CD14-positive monocyte (primary cell): Measurements from ENCODE around the gene PRKD1. TPM values are rescaled to one million over a fixed set of nuclear protein-coding genes. Genes with fewer than 3 reads are reported as not detected.

Source experiments
- DNase-seq, 3 donors: peaks; one replicate each; pipeline ENCODE4 v3.0.0-alpha.2; 2011 to 2022
- H2AFZ ChIP-seq: 2 replicates; pipeline ENCODE4 v1.6.0; 2012; ENCODE audit warnings: mild to moderate bottlenecking, low read depth, low read length, inconsistent platforms; ENCODE audit not compliant: insufficient read depth, poor library complexity, severe bottlenecking
- H3K27ac ChIP-seq, 2 donors: 1 replicate in 1 of 2; 2 replicates in 1 of 2; pipeline ENCODE4 v1.5.1; 2012 to 2013; ENCODE audit warnings: low read length in 2 of 2, control low read depth in 1 of 2, inconsistent platforms in 1 of 2, low read depth in 1 of 2, mild to moderate bottlenecking in 1 of 2
- H3K27me3 ChIP-seq, 2 donors: one replicate each; pipeline versions ENCODE4 v1.6.0 to v1.6.1; 2011 to 2013; ENCODE audit warnings: low read length in 2 of 2; ENCODE audit not compliant: control insufficient read depth in 2 of 2, insufficient read depth in 2 of 2
- H3K36me3 ChIP-seq, 2 donors: replicated peaks in 1 of 2; 1 replicate in 1 of 2; 2 replicates in 1 of 2; pipeline versions ENCODE4 v1.5.1 to v1.6.1; 2012 to 2013; ENCODE audit warnings: low read length in 2 of 2, control low read depth in 1 of 2, inconsistent platforms in 1 of 2, mild to moderate bottlenecking in 1 of 2; ENCODE audit not compliant: insufficient read depth in 2 of 2, control insufficient read depth in 1 of 2
- H3K4me1 ChIP-seq, 2 donors: 1 replicate in 1 of 2; 2 replicates in 1 of 2; pipeline versions ENCODE4 v1.5.1 to v1.6.1; 2012 to 2013; ENCODE audit warnings: low read length in 2 of 2, control low read depth in 1 of 2, inconsistent platforms in 1 of 2, mild to moderate bottlenecking in 1 of 2, moderate library complexity in 1 of 2; ENCODE audit not compliant: insufficient read depth in 2 of 2, control insufficient read depth in 1 of 2
- H3K4me2 ChIP-seq: replicated peaks from 2 replicates; pipeline ENCODE3; 2012; ENCODE audit warnings: low read length, moderate library complexity, mild to moderate bottlenecking; ENCODE audit not compliant: poor library complexity, severe bottlenecking; ENCODE audit errors: extremely low read depth
- H3K4me3 ChIP-seq, 3 experiments: fragments of 200-600 bp in 1 of 3; sonication (generic) in 1 of 3; replicated peaks in 1 of 3; 1 replicate in 2 of 3; 2 replicates in 1 of 3; pipeline ENCODE4 v1.5.1; 2011 to 2013; ENCODE audit warnings: low read length in 3 of 3, mild to moderate bottlenecking in 3 of 3, control low read depth in 2 of 3, low read depth in 2 of 3, inconsistent platforms in 1 of 3, moderate library complexity in 1 of 3
- H3K79me2 ChIP-seq: 2 replicates; pipeline ENCODE4 v1.6.0; 2012; ENCODE audit warnings: mild to moderate bottlenecking, control low read depth, inconsistent platforms, low read length, moderate library complexity; ENCODE audit not compliant: insufficient read depth
- H3K9ac ChIP-seq: 2 replicates; pipeline ENCODE4 v1.6.0; 2017; ENCODE audit warnings: low read length, mild to moderate bottlenecking; ENCODE audit not compliant: insufficient read depth, poor library complexity, severe bottlenecking
- H3K9me3 ChIP-seq, 2 donors: replicated peaks in 1 of 2; 1 replicate in 1 of 2; 2 replicates in 1 of 2; pipeline versions ENCODE4 v1.5.1 to v1.6.1; 2012 to 2013; ENCODE audit warnings: low read length in 2 of 2, control low read depth in 1 of 2; ENCODE audit not compliant: control insufficient read depth in 1 of 2, insufficient read depth in 1 of 2
- H4K20me1 ChIP-seq: 2 replicates; pipeline ENCODE4 v1.6.0; 2012; ENCODE audit warnings: mild to moderate bottlenecking, low read length, control low read depth, moderate library complexity; ENCODE audit not compliant: insufficient read depth
- H3K27ac Mint-ChIP-seq, 7 donors: one replicate each; pipeline ENCODE4 v1.8.0; 2020; ENCODE audit warnings: mild to moderate bottlenecking in 7 of 7, mixed read lengths in 7 of 7, moderate library complexity in 6 of 7, inconsistent platforms in 2 of 7
- H3K27me3 Mint-ChIP-seq, 3 donors: one replicate each; pipeline ENCODE4 v1.8.0; 2021 to 2022; ENCODE audit warnings: low read depth in 3 of 3, mild to moderate bottlenecking in 3 of 3, mixed read lengths in 3 of 3, moderate library complexity in 3 of 3, inconsistent platforms in 1 of 3
- H3K36me3 Mint-ChIP-seq, 2 donors: one replicate each; pipeline ENCODE4 v1.8.0; 2020; ENCODE audit warnings: mixed read lengths in 2 of 2, inconsistent platforms in 1 of 2, mild to moderate bottlenecking in 1 of 2
- H3K4me1 Mint-ChIP-seq: one replicate; pipeline ENCODE4 v1.8.0; 2020; ENCODE audit warnings: mild to moderate bottlenecking, mixed read lengths
- H3K4me3 Mint-ChIP-seq, 2 donors: one replicate each; pipeline ENCODE4 v1.8.0; 2020; ENCODE audit warnings: mild to moderate bottlenecking in 2 of 2, mixed read lengths in 2 of 2, moderate library complexity in 1 of 2
- H3K9me3 Mint-ChIP-seq, 7 donors: one replicate each; pipeline ENCODE4 v1.8.0; 2020 to 2022; ENCODE audit warnings: mixed read lengths in 7 of 7, mild to moderate bottlenecking in 6 of 7, moderate library complexity in 6 of 7, inconsistent platforms in 2 of 7
- CTCF ChIP-seq: fragments of 200-600 bp; IDR thresholded peaks from one replicate; pipeline ENCODE4 v1.8.0; 2022; ENCODE audit warnings: antibody characterized with exemption, mild to moderate bottlenecking
- WGBS: methylation state at CpG from one replicate; pipeline ENCODE4 v1.1.5; 2013; ENCODE audit warnings: missing lambda C conversion rate; ENCODE audit not compliant: insufficient coverage; 5-methylcytosine and 5-hydroxymethylcytosine counted together
- intact Hi-C, 2 donors: fragments of 100-400 bp; cut with micrococcal nuclease; formaldehyde crosslinking; loops; one replicate each; pipeline versions ENCODE4 v1.15.0 to v1.15.1; 2023
- polyA minus RNA-seq: library from RNA; depleted of rRNA, polyadenylated mRNA; stranded (reverse); fragments of >200 nt; gene quantifications from 2 replicates; pipeline ENCODE4 v1.2.3, GENCODE V29; 2012
- polyA plus RNA-seq, 3 donors: library from polyadenylated mRNA; depleted of rRNA in 1 of 3; unstranded in 2 of 3; stranded (reverse) in 1 of 3; fragments of 300-500 nt in 2 of 3; fragments of >200 nt in 1 of 3; fragmentation: Illumina TruSeq in 2 of 3; gene quantifications; 1 replicate in 2 of 3; 2 replicates in 1 of 3; pipeline ENCODE4 v1.2.3, GENCODE V29; 2012 to 2021
- total RNA-seq, 12 experiments: library from RNA in 1 of 12; stranded (reverse) in 1 of 12; fragments of 120-200 nt in 1 of 12; gene quantifications; one replicate each; pipeline ENCODE4 v1.2.4 and lab custom pipeline; 2013 to 2026; ENCODE audit warnings: mixed read lengths in 6 of 12, inconsistent platforms in 1 of 12

Gene PRKD1
- 0.15 TPM for total RNA-seq (2013)
- polyA plus RNA-seq (not detected), polyA minus RNA-seq (not detected in 2 replicates), total RNA-seq (lab: John Stamatoyannopoulos, UW) (0 to 3.5 (median 0.10) reads per million in 11 experiments)

DNA sequence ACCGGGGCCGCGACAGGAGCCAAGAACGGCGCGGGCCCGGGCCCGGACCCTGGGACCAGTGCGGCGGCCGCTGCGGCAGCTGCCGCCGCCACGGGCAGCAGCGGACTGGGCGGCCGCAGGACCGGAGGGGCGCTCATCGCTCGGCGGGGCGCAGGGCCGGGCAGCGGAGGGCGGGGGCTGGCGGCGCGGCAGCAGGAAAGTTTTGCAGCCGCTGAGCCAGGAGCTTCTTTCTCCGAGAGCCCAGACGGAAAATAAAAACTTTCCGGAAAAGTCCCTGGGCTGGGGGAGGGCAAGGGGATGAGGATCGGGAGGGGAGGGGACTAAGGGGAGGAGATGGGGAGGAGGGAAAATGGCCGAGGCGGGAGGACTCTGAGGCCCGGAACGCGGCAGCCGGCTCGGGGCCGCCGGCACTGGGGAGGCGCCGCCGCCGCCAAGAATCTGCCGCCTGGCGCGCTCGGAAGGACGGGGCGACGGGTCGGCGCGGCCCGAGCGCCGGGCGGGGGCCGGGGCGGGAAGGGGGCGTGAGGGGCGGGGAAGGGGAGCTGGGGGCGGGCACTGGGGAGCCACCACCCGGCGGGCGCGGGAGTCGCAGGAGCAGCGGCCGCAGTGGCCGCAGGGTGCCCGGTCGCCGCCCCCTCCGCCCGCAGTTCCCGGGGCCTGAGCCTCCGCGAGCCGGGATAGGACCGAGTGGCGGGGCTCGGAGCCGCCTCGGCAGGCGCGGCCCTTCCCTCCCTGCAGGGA lies at the start of gene PRKD1:
TSS of gene PRKD1 (minus strand) at position 472 of the 741 bp plus-strand sequence.
- H3K79me2 ChIP-seq: no peaks in the 10 kb centered on the region
- H3K4me1 ChIP-seq: no peaks in the 10 kb centered on the region
- H3K9me3 ChIP-seq: peaks cover 0 to 13% of the 10 kb centered on the region in 2 donors
- no peak within 1 kb of the TSS for H3K4me3 ChIP-seq
- peak within 1 kb of the TSS; percentile 4 to 89 for H3K4me3 Mint-ChIP-seq
- H3K9me3 Mint-ChIP-seq: peaks cover 0 to 17% (median 8%) of the 10 kb centered on the region in 7 donors
- WGBS: under 1% methylated on average over 70 of the region's 91 CpGs
- no peak within 1 kb of the TSS for H3K9ac ChIP-seq
- no peak within 1 kb of the TSS for H3K27ac ChIP-seq
- H4K20me1 ChIP-seq: no peaks in the 10 kb centered on the region
- intact Hi-C loops: no loop called here
- H2AFZ ChIP-seq: no peak within 1 kb of the TSS
- H3K27me3 Mint-ChIP-seq: peaks cover 44 to 66% (median 47%) of the 10 kb centered on the region in 3 donors
- H3K4me1 Mint-ChIP-seq: peaks cover 4% of the 10 kb centered on the region
- TF ChIP-seq CTCF: no peak
- peak within 1 kb of the TSS; percentile 29 for H3K4me2 ChIP-seq
- H3K27ac Mint-ChIP-seq: no peak within 1 kb of the TSS
- peaks cover 43 to 47% of the 10 kb centered on the region in 2 donors for H3K27me3 ChIP-seq
- no peaks in the 10 kb centered on the region for H3K36me3 ChIP-seq
- H3K36me3 Mint-ChIP-seq: peaks cover 3 to 5% of the 10 kb centered on the region in 2 donors
- DNase-seq: no peak

- peaks cover 6 to 23% of the 10 kb centered on the region in 2 donors for H3K9me3 ChIP-seq
- no peak for TF ChIP-seq CTCF
- H3K36me3 Mint-ChIP-seq: no peaks in the 10 kb centered on the region
- H3K79me2 ChIP-seq: no peaks in the 10 kb centered on the region
- no peak for DNase-seq
- H3K27ac ChIP-seq: no peak overlapping the region
- no peak overlapping the region for H2AFZ ChIP-seq
- H3K4me2 ChIP-seq: no peak overlapping the region
- H3K4me1 ChIP-seq: no peaks in the 10 kb centered on the region
- no peaks in the 10 kb centered on the region for H3K27me3 ChIP-seq
- no peak overlapping the region for H3K4me3 ChIP-seq
- H3K9me3 Mint-ChIP-seq: peaks cover 2 to 21% (median 11%) of the 10 kb centered on the region in 7 donors
- no peak overlapping the region for H3K9ac ChIP-seq
- no peak overlapping the region for H3K4me3 Mint-ChIP-seq
- H4K20me1 ChIP-seq: no peaks in the 10 kb centered on the region
- WGBS: 96% methylated on average over 12 of the region's 15 CpGs
- H3K27me3 Mint-ChIP-seq: peaks cover 0 to 2% (median 0%) of the 10 kb centered on the region in 3 donors
- intact Hi-C loops: no loop called here
- H3K36me3 ChIP-seq: no peaks in the 10 kb centered on the region
- no peaks in the 10 kb centered on the region for H3K4me1 Mint-ChIP-seq
- H3K27ac Mint-ChIP-seq: no peak overlapping the region
These were observed 43.5 kb upstream of the PRKD1 start for GRCh38 chr14:29971101-29971500.
